ENCODE results near the gene C12orf42. TPM values are rescaled to one million over a fixed set of nuclear protein-coding genes. Genes with fewer than 3 reads are reported as not detected.

Gene C12orf42
- total and polyA plus RNA-seq, 7 donors: not detected

DNA sequence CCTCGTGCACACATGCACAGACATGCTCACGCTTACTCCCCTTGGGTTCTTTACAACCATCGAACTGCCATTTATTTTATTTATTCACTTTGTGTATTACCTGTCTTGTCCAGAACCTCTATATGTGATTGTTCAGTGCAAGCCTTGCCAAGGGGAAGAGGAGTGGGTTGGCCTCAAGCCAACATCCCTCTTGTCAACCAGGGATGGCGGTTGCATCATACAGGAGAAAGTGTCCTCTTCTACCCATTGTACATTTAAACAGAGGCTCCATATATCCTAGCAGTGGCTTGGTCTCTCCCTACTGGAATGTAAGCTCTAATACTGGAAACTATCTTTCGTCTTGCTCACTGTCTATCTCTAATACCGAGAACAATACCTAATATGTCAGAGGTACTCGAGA lies 108.4 kb downstream of the C12orf42 start:
- ATAC-seq (no peak), DNase-seq (no peak)
- Histone ChIP-seq H3K27me3 (ENCODE audit: insufficient read depth in 3 of 3, low read length in 2 of 3) (no peaks in the 10 kb centered on the region), H3K36me3 (ENCODE audit: insufficient read depth in 1 of 2, low read depth in 1 of 2) (no peaks in the 10 kb centered on the region), H3K27ac (no peak overlapping the region), H3K4me3 (no peak overlapping the region), H3K9me3 (peaks cover under 1% of the 10 kb centered on the region), H3K4me1 (no peaks in the 10 kb centered on the region)
- intact Hi-C loops (cut with DNase I): no loop called here
- no peak for TF ChIP-seq CTCF (IDR thresholded peaks at IDR 0.05)
- whole genome bisulfite sequencing, 3 donors: 83 to 93% (median 89%) methylated on average over 7 of the region's 7 CpGs

GRCh38 chr12:103386451-103386850 lies 109.3 kb downstream of the C12orf42 start:
- intact Hi-C loops (cut with DNase I): no loop called here
- whole genome bisulfite sequencing, 3 donors: 73 to 82% (median 73%) methylated on average over 3 of the region's 3 CpGs
- H3K4me3 ChIP-seq: no peak overlapping the region
- H3K27me3 ChIP-seq (ENCODE audit: insufficient read depth in 3 of 3, low read length in 2 of 3): no peaks in the 10 kb centered on the region
- H3K27ac ChIP-seq: no peak overlapping the region
- H3K36me3 ChIP-seq (ENCODE audit: insufficient read depth in 1 of 2, low read depth in 1 of 2): no peaks in the 10 kb centered on the region
- DNase-seq (no peak), ATAC-seq (no peak)
- H3K9me3 ChIP-seq: no peaks in the 10 kb centered on the region
- no peaks in the 10 kb centered on the region for H3K4me1 ChIP-seq
- no peak for TF ChIP-seq CTCF (IDR thresholded peaks at IDR 0.05)

GRCh38 chr12:103382736-103383346 lies 112.9 kb downstream of the C12orf42 start:
- Histone ChIP-seq H3K4me3 (no peak overlapping the region), H3K9me3 (no peaks in the 10 kb centered on the region), H3K27ac (no peak overlapping the region), H3K27me3 (ENCODE audit: insufficient read depth in 3 of 3, low read length in 2 of 3) (no peaks in the 10 kb centered on the region), H3K4me1 (no peaks in the 10 kb centered on the region), H3K36me3 (ENCODE audit: insufficient read depth in 1 of 2, low read depth in 1 of 2) (no peaks in the 10 kb centered on the region)
- intact Hi-C loops (cut with DNase I): no loop called here
- ATAC-seq (no peak), DNase-seq (no peak)
- WGBS, 3 donors: 52 to 59% (median 58%) methylated on average over 1 of the region's 1 CpG
- TF ChIP-seq CTCF (IDR thresholded peaks at IDR 0.05): no peak

- Histone ChIP-seq H3K27ac (no peak overlapping the region), H3K36me3 (ENCODE audit: insufficient read depth in 1 of 2, low read depth in 1 of 2) (no peaks in the 10 kb centered on the region), H3K9me3 (no peaks in the 10 kb centered on the region), H3K27me3 (ENCODE audit: insufficient read depth in 3 of 3, low read length in 2 of 3) (no peaks in the 10 kb centered on the region), H3K4me3 (no peak overlapping the region), H3K4me1 (no peaks in the 10 kb centered on the region)
- 51 to 77% (median 56%) methylated on average over 2 of the region's 2 CpGs for WGBS, 3 donors
- TF ChIP-seq CTCF (IDR thresholded peaks at IDR 0.05): no peak
- ATAC-seq (no peak), DNase-seq (no peak)
- intact Hi-C loops (cut with DNase I): no loop called here
These were observed 113.6 kb downstream of the C12orf42 start for GRCh38 chr12:103382119-103382518.

DNA sequence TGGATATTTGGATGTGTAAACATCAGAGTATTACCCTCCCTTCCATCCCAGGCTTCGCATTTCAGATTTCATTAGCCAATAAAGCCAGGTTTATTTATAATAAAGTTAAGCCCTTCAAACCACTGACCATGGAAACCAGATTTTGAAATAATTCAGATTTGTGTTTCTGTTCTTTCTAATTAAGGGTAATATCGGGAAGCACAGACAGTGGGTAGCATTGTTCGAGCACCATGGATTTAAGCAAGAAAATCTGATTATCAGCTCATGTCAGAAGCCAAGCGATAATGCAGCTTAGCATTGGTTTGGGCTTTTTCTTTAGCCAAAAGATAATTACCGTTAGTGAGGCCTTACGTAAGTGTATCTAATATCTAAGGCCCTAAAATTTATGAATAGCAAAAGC lies 116.1 kb downstream of the C12orf42 start:
- H3K4me3 ChIP-seq: no peak overlapping the region
- 23 to 37% (median 29%) methylated on average over 6 of the region's 6 CpGs for WGBS, 3 donors
- ATAC-seq (no peak), DNase-seq (no peak)
- H3K9me3 ChIP-seq: no peaks in the 10 kb centered on the region
- H3K4me1 ChIP-seq: no peaks in the 10 kb centered on the region
- H3K36me3 ChIP-seq (ENCODE audit: insufficient read depth in 1 of 2, low read depth in 1 of 2): no peaks in the 10 kb centered on the region
- H3K27ac ChIP-seq: no peak overlapping the region
- no peak for TF ChIP-seq CTCF (IDR thresholded peaks at IDR 0.05)
- no peaks in the 10 kb centered on the region for H3K27me3 ChIP-seq (ENCODE audit: insufficient read depth in 3 of 3, low read length in 2 of 3)
- intact Hi-C loops (cut with DNase I): no loop called here

Data from psoas muscle (tissue), 8 donors.